ENCODE measurements around the gene PEDS1. TPM values are rescaled to one million over a fixed set of nuclear protein-coding genes. Genes with fewer than 3 reads are reported as not detected.

The PEDS1 gene
- total and polyA plus RNA-seq, 4 donors = 4.8 to 19.3 (median 8.6) TPM

- H3K36me3 ChIP-seq (ENCODE audit: control insufficient read depth in 4 of 4, insufficient read depth in 3 of 4, low read depth in 1 of 4, low read length in 3 of 4) = peaks cover 0 to 9% (median 0%) of the 10 kb centered on the region in 4 donors
- no peak for DNase-seq (ENCODE audit: low spot score)
- H3K9me3 ChIP-seq (ENCODE audit: control insufficient read depth in 4 of 4, low read length in 3 of 4) = no peaks in the 10 kb centered on the region
- H3K27me3 ChIP-seq (ENCODE audit: control insufficient read depth in 4 of 4, insufficient read depth in 4 of 4, low read length in 3 of 4) = no peaks in the 10 kb centered on the region
- 78% methylated on average over 4 of the region's 4 CpGs for WGBS
- H3K9ac ChIP-seq (ENCODE audit: low read depth in 1 of 2, low read length in 2 of 2) = no peak overlapping the region
- TF ChIP-seq YY1 (IDR thresholded peaks at IDR 0.05) (no peak), RAD21 (IDR thresholded peaks at IDR 0.05) (peak in 1 of 2 donors; percentile 1)
- peak overlapping the region in 1 of 2 donors; percentile 98 for H3K27ac ChIP-seq (ENCODE audit: low read depth in 1 of 2, low read length in 2 of 2)
- H3K4me3 ChIP-seq (ENCODE audit: low read depth in 1 of 3, low read length in 3 of 3) = no peak overlapping the region
- H3K4me1 ChIP-seq (ENCODE audit: control insufficient read depth in 4 of 4, insufficient read depth in 4 of 4, low read length in 3 of 4) = peaks cover 0 to 17% (median 0%) of the 10 kb centered on the region in 4 donors
These were observed 42.7 kb upstream of the PEDS1 start for GRCh38 chr20:50196248-50196647.

DNA sequence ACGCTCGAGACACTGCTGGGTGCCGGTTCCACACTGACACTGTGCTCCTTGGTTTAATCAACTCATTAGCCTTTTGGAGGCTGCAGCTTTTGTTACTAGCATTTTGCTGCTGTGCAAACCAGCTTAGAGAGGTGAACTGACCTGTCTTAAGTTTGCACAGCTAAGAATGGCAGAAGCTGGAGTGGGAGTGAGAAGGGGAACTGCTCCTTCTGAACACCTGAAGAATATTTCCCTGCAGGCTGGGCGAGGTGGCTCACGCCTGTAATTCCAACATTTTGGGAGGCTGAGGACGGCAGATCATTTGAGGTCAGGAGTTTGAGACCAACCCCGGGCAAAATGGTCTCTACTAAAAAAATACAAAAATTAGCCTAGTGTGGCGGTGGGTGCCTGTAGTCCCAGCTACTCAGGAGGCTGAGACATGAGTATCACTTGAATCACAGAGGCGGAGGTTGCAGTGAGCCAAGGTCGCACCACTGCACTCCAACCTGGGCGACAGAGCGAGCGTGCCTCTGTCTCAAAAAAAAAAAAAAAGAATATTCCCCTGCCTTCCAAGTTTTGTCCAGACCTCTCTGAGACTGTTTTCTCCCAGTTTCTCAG, 42.1 kb upstream of the PEDS1 start:
- peaks cover 0 to 17% (median 0%) of the 10 kb centered on the region in 4 donors for H3K4me1 ChIP-seq (ENCODE audit: control insufficient read depth in 4 of 4, insufficient read depth in 4 of 4, low read length in 3 of 4)
- peak overlapping the region; percentile 79 to 98 for H3K27ac ChIP-seq (ENCODE audit: low read depth in 1 of 2, low read length in 2 of 2)
- peaks cover 0 to 9% (median 0%) of the 10 kb centered on the region in 4 donors for H3K36me3 ChIP-seq (ENCODE audit: control insufficient read depth in 4 of 4, insufficient read depth in 3 of 4, low read depth in 1 of 4, low read length in 3 of 4)
- 51% methylated on average over 13 of the region's 13 CpGs for WGBS
- H3K9ac ChIP-seq (ENCODE audit: low read depth in 1 of 2, low read length in 2 of 2) = peak overlapping the region in 1 of 2 donors; percentile 33
- no peaks in the 10 kb centered on the region for H3K27me3 ChIP-seq (ENCODE audit: control insufficient read depth in 4 of 4, insufficient read depth in 4 of 4, low read length in 3 of 4)
- H3K9me3 ChIP-seq (ENCODE audit: control insufficient read depth in 4 of 4, low read length in 3 of 4) = no peaks in the 10 kb centered on the region
- H3K4me3 ChIP-seq (ENCODE audit: low read depth in 1 of 3, low read length in 3 of 3) = no peak overlapping the region
- DNase-seq (ENCODE audit: low spot score) = no peak
- no peak for TF ChIP-seq FOXA2 (IDR thresholded peaks at IDR 0.05)
- TF ChIP-seq SP1 (IDR thresholded peaks at IDR 0.05) = peak; percentile 8
- TF ChIP-seq RAD21 (IDR thresholded peaks at IDR 0.05) = no peak
- no peak for TF ChIP-seq HNF4A (conservative IDR thresholded peaks at IDR 0.05)
- TF ChIP-seq HNF4G (IDR thresholded peaks at IDR 0.05) = no peak
- TF ChIP-seq YY1 (IDR thresholded peaks at IDR 0.05) = peak; percentile 35
- no peak for TF ChIP-seq RXRA (IDR thresholded peaks at IDR 0.05)

GRCh38 chr20:50194831-50195523, 41.5 kb upstream of the PEDS1 start:
- DNase-seq (ENCODE audit: low spot score) = no peak
- Histone ChIP-seq H3K36me3 (ENCODE audit: control insufficient read depth in 4 of 4, insufficient read depth in 3 of 4, low read depth in 1 of 4, low read length in 3 of 4) (peaks cover 0 to 9% (median 0%) of the 10 kb centered on the region in 4 donors), H3K9ac (ENCODE audit: low read depth in 1 of 2, low read length in 2 of 2) (peak overlapping the region; percentile 33 to 86), H3K4me3 (ENCODE audit: low read depth in 1 of 3, low read length in 3 of 3) (no peak overlapping the region), H3K9me3 (ENCODE audit: control insufficient read depth in 4 of 4, low read length in 3 of 4) (no peaks in the 10 kb centered on the region), H3K27ac (ENCODE audit: low read depth in 1 of 2, low read length in 2 of 2) (peak overlapping the region; percentile 79 to 98), H3K4me1 (ENCODE audit: control insufficient read depth in 4 of 4, insufficient read depth in 4 of 4, low read length in 3 of 4) (peaks cover 0 to 17% (median under 1%) of the 10 kb centered on the region in 4 donors), H3K27me3 (ENCODE audit: control insufficient read depth in 4 of 4, insufficient read depth in 4 of 4, low read length in 3 of 4) (no peaks in the 10 kb centered on the region)
- 39% methylated on average over 8 of the region's 8 CpGs for whole genome bisulfite sequencing
- TF ChIP-seq ATF3 (IDR thresholded peaks at IDR 0.05) (no peak), FOXA2 (IDR thresholded peaks at IDR 0.05) (no peak), RAD21 (IDR thresholded peaks at IDR 0.05) (no peak), RXRA (IDR thresholded peaks at IDR 0.05) (peak in 1 of 2 donors; percentile 43), NR2F2 (IDR thresholded peaks at IDR 0.05) (peak; percentile 0), HNF4A (conservative IDR thresholded peaks at IDR 0.05) (peak in 1 of 2 donors; percentile 16), EGR1 (IDR thresholded peaks at IDR 0.05; ENCODE audit: low read depth in 2 of 2) (no peak), JUND (IDR thresholded peaks at IDR 0.05) (peak in 1 of 2 donors; percentile 73)

DNA sequence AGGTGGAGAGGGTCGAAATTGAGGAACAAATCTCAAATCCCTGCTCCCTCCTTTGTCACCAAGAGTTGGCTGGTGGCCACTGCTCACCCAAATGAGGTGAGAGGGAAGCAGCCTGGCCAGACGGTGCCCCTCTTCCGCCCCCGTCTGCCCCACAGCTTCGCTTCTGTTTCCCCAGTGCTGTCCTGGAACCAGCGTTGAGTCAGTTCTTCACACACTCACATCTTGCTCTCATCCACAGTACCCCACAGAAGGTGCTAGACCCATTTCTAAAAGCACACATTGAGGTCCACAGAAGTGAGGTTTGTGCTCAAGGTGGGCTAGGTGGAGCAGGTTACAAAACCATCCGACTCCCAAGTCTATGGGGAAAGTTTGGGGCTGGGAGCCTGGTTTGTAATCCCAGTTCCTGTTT, 40.9 kb upstream of the PEDS1 start:
- H3K9ac ChIP-seq (ENCODE audit: low read depth in 1 of 2, low read length in 2 of 2) = peak overlapping the region; percentile 86 to 100
- H3K9me3 ChIP-seq (ENCODE audit: control insufficient read depth in 4 of 4, low read length in 3 of 4) = no peaks in the 10 kb centered on the region
- peaks cover 0 to 22% (median 3%) of the 10 kb centered on the region in 4 donors for H3K4me1 ChIP-seq (ENCODE audit: control insufficient read depth in 4 of 4, insufficient read depth in 4 of 4, low read length in 3 of 4)
- H3K27ac ChIP-seq (ENCODE audit: low read depth in 1 of 2, low read length in 2 of 2) = peak overlapping the region; percentile 79 to 98
- peaks cover 0 to 9% (median 0%) of the 10 kb centered on the region in 4 donors for H3K36me3 ChIP-seq (ENCODE audit: control insufficient read depth in 4 of 4, insufficient read depth in 3 of 4, low read depth in 1 of 4, low read length in 3 of 4)
- WGBS = 42% methylated on average over 7 of the region's 7 CpGs
- no peaks in the 10 kb centered on the region for H3K27me3 ChIP-seq (ENCODE audit: control insufficient read depth in 4 of 4, insufficient read depth in 4 of 4, low read length in 3 of 4)
- no peak for DNase-seq (ENCODE audit: low spot score)
- H3K4me3 ChIP-seq (ENCODE audit: low read depth in 1 of 3, low read length in 3 of 3) = peak overlapping the region; percentile 78 to 99 (median 85)
- TF ChIP-seq RXRA (IDR thresholded peaks at IDR 0.05) (no peak), NR2F2 (IDR thresholded peaks at IDR 0.05) (peak; percentile 23), EGR1 (IDR thresholded peaks at IDR 0.05; ENCODE audit: low read depth in 2 of 2) (peak in 1 of 2 donors; percentile 33)
